ENCODE measurements around the gene LSP1.

DNA sequence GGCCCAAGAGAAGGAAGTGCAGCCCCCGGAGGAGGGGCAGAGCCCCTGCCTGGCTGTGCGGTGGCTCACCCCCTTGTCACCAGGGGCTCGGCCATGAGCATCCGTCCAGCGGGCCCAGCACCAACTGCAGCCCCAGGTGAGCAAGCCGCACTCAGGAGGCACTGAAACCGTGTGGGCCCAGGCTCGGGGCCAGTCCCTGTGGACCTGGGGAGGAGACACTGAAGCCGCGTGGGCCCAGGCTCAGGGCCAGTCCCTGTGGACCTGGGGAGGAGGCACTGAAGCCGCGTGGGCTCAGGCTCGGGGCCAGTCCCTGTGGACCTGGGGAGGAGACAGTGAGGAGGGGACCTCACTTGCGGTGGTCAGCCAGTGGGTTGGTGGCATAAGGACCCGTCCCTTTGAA, 13.9 kb downstream of the LSP1 start:
- no peak for TF ChIP-seq POLR2A (IDR thresholded peaks at IDR 0.05)
- TF ChIP-seq, protein P1, sequence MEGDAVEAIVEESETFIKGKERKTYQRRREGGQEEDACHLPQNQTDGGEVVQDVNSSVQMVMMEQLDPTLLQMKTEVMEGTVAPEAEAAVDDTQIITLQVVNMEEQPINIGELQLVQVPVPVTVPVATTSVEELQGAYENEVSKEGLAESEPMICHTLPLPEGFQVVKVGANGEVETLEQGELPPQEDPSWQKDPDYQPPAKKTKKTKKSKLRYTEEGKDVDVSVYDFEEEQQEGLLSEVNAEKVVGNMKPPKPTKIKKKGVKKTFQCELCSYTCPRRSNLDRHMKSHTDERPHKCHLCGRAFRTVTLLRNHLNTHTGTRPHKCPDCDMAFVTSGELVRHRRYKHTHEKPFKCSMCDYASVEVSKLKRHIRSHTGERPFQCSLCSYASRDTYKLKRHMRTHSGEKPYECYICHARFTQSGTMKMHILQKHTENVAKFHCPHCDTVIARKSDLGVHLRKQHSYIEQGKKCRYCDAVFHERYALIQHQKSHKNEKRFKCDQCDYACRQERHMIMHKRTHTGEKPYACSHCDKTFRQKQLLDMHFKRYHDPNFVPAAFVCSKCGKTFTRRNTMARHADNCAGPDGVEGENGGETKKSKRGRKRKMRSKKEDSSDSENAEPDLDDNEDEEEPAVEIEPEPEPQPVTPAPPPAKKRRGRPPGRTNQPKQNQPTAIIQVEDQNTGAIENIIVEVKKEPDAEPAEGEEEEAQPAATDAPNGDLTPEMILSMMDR (IDR thresholded peaks at IDR 0.05), result no peak
